ENCODE results near the gene CST11.

GRCh38 chr20:23497536-23497935 lies 44.9 kb upstream of the CST11 start:
- TF ChIP-seq CTCF (IDR thresholded peaks at IDR 0.05): no peak
- no peak for TF ChIP-seq EP300 (IDR thresholded peaks at IDR 0.05; ENCODE audit: low read depth)
- no peak for TF ChIP-seq POLR2A (IDR thresholded peaks at IDR 0.05)
- no peak for TF ChIP-seq POLR2AphosphoS5 (IDR thresholded peaks at IDR 0.05)
